Epithelial cell of proximal tubule (primary cell): Measurements from ENCODE around the gene MED17. TPM values are rescaled to one million over a fixed set of nuclear protein-coding genes. Genes with fewer than 3 reads are reported as not detected.

Source experiments
- DNase-seq: peaks from one replicate; pipeline ENCODE4 v3.0.0-alpha.2; 2011; ENCODE audit warnings: low read depth
- H3K4me3 ChIP-seq: 2 replicates; pipeline ENCODE4 v1.5.1; 2011; ENCODE audit warnings: low read depth, mild to moderate bottlenecking, low read length
- CTCF ChIP-seq: conservative IDR thresholded peaks from 2 replicates; pipeline ENCODE4 v1.5.1; 2012; ENCODE audit warnings: low read depth, mild to moderate bottlenecking, low read length
- total RNA-seq: library from RNA; depleted of rRNA; stranded (reverse); fragments of >200 nt; gene quantifications from 2 replicates; pipeline ENCODE4 v1.2.3, GENCODE V29; 2015

Gene MED17
- total RNA-seq, 1 donor from 2014 or later = 26.9 TPM

DNA sequence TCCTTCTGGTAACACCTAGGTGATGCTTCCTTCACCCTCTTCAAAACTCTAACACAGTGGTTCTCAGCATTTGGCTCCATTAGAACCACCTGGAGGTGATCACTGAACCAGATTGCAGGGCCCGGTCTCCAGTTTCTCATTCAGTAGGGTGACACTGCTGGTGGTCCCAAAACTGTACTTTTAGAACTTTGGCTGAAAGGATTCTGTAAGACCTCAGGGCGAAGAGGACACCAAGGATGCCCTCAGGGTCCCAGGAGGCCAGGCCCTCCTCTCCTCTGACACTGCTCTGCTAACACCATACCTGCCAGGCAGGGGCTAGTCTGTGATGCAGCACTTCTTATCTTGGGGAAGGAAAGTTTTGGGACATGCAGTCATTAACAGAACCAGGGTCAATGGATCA lies 57.4 kb downstream of the MED17 start:
- no peak for TF ChIP-seq CTCF
- H3K4me3 ChIP-seq = no peak overlapping the region
- no peak for DNase-seq

DNA sequence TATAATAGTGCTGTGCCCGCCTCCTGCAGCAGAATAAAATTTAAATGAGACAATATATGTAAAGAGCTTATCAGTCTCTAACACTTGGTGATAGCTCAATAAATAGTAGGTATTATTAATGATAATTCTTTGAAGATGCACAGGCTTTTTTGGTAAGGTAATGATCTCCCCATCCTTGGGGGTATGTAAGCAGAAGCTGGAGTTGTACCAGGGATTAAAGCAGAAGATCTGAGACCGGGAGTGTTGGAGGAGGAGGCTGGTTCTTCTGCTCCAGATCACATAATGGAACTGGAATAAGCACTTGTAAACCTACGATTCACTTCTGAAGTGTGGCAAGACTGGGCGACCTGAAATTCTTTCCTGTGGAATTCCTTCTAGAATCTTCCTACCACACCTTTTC lies 58.0 kb downstream of the MED17 start:
- H3K4me3 ChIP-seq = no peak overlapping the region
- no peak for DNase-seq
- TF ChIP-seq CTCF = no peak

DNA sequence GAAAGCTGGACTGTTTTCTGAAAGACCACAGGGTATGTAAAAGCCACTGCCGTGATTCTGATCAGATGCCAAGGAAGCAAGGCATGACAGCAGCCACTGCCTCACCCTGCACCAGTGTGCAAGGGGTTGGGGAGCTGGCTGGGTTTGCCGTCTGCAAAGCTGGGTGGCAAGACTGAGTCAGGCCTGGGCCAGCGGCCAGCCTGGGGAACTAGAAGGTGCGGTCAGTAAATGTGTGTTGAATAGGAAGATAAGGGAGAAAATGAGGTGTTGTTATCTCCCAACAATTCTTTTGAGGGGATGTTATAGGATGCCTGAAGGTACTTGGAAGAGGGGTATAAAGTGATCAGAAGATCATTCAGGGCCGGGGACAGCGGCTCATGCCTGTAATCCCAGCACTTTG lies 58.4 kb downstream of the MED17 start:
- peak; percentile 32 for DNase-seq
- H3K4me3 ChIP-seq = no peak overlapping the region
- no peak for TF ChIP-seq CTCF

- H3K4me3 ChIP-seq = no peak overlapping the region
- TF ChIP-seq CTCF = no peak
- no peak for DNase-seq
These were observed 59.8 kb downstream of the MED17 start for GRCh38 chr11:93843906-93844305.

DNA sequence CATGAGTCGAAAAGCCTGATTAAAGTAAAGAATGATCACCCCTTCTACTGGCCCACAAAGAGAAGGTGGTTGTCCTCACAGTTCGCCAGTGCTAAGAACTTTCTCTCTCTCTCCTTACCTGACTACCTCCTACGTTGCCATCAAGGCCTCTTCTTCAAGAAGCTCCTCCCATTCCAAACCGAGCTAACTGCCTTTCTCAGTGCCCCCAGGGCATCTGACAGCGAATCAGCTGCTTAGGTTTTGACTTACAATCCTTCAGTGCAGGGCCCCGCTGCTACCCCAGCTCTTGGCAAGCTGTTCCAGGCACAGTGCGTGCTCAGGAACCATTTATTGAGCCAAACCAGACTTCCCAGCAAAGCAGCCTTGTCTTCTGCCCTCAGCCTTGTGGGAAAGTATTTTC lies 60.5 kb downstream of the MED17 start:
- DNase-seq = no peak
- TF ChIP-seq CTCF = no peak
- H3K4me3 ChIP-seq = no peak overlapping the region

- no peak overlapping the region for H3K4me3 ChIP-seq
- no peak for TF ChIP-seq CTCF
- DNase-seq = no peak
These were observed 61.4 kb downstream of the MED17 start for GRCh38 chr11:93845181-93846092.

DNA sequence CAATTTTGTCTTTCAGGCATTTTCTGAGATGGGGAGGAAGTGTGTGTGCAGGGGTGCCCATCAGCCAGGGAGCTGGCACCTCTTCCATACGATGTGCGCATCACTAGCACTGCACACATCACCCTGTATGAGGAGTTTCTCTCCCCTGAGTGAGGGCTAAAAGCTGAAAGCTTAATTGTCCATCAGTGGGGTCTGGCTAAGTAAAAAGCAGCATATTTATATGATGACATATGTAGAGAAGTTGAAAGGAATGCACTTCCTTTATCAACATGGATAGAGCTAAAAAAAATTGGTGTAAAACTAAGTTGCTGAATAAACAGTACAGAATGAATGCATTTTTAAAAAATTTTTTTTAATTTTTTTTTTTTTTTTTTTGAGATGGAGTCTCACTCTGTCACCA lies 62.3 kb downstream of the MED17 start:
- TF ChIP-seq CTCF = no peak
- H3K4me3 ChIP-seq = no peak overlapping the region
- no peak for DNase-seq
